Measurements from ENCODE around the gene AVP. TPM values are rescaled to one million over a fixed set of nuclear protein-coding genes. Genes with fewer than 3 reads are reported as not detected.

Gene AVP
- total and polyA plus RNA-seq, 9 of the 15 experiments (the other 6 are each of a cell fraction or from before 2014, with no cell fraction given), result not detected

DNA sequence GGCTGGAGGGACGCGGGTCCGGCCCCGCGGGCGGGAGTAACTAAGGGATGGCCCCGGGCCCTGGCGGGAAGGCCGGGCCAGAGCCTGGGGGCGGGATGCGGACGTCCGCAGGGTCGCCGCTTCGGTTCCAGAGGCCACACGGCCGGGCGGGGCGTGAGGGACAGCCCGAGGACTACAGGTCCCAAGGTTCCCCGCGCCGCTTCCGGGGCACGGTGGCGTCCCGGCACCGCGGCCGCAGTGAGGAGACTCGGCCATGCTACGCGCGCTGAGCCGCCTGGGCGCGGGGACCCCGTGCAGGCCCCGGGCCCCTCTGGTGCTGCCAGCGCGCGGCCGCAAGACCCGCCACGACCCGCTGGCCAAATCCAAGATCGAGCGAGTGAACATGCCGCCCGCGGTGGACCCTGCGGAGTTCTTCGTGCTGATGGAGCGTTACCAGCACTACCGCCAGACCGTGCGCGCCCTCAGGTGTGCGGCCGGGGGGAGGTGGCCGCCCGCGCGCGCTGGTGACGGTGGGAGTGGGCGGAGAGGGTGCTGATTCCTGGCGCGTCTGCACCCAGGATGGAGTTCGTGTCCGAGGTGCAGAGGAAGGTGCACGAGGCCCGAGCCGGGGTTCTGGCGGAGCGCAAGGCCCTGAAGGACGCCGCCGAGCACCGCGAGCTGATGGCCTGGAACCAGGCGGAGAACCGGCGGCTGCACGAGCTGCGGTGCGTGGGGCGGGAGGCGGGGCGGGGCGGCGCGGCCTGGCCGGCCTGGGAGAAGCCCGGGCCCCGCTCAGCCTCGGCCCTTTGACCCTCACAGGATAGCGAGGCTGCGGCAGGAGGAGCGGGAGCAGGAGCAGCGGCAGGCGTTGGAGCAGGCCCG, 38.5 kb downstream of the AVP start, which contains the start of gene MRPS26 (continued):
- TF ChIP-seq MED1 (CRISPR knock-in tag; IDR thresholded peaks at IDR 0.05; ENCODE audit: borderline replicate concordance), result no peak
- TF ChIP-seq, protein P1, sequence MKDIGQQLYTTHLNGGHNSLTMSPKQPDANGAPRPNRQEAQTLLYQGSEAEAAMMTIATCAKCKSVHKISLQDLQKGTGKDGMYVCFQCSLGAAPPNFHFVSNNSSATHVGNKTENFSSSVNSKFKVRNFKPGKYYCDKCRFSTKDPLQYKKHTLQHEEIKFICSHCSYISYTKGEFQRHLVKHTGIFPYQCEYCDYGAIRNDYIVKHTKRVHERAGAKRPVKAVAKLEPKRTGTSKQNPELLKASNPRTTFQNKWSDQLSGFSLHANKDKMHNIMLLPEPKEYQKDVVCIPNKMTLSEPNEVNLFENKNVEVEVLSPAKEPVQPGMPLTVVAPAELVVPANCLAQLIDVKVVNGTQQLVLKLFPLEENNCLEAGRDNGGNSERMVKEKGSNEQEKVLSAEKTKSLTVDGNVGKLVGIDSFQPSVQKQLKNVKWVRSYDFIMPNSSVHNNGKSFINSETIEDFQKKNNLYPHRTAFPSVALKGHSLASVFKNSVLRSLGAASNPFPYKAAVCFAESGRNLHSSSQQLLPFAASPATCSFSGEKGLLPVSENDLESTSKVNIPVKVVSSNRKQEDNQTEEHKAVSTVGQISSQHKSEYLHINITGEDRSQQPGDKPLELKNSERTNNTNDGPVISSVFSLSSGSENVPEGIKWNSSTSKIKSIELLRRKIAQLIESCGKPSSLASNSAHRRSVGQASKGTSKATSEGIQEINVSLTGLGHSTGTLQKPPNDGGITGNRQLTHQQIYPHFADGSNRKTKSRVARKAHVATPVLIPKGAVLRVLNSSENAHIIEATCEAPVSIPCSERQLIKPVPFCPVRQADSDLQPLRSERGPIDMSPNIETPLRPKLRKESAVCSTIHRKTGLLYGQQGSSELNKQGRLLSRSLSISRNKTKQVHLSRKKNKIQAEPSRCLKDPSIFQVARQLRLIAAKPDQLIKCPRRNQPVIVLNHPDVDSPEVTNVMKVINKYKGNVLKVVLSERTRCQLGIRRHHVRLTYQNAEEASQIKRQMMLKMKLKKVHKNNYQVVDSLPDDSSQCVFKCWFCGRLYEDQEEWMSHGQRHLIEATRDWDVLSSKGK (CRISPR knock-in tag; IDR thresholded peaks at IDR 0.05), result no peak
- TF ChIP-seq LEF1 (IDR thresholded peaks at IDR 0.05), result no peak
- TF ChIP-seq CCAR2 (IDR thresholded peaks at IDR 0.05; ENCODE audit: low read depth, low read length), result no peak
- TF ChIP-seq, protein P2, sequence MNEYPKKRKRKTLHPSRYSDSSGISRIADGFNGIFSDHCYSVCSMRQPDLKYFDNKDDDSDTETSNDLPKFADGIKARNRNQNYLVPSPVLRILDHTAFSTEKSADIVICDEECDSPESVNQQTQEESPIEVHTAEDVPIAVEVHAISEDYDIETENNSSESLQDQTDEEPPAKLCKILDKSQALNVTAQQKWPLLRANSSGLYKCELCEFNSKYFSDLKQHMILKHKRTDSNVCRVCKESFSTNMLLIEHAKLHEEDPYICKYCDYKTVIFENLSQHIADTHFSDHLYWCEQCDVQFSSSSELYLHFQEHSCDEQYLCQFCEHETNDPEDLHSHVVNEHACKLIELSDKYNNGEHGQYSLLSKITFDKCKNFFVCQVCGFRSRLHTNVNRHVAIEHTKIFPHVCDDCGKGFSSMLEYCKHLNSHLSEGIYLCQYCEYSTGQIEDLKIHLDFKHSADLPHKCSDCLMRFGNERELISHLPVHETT (CRISPR knock-in tag; conservative IDR thresholded peaks at IDR 0.05 in 1 of 2, IDR thresholded peaks at IDR 0.05 in 1 of 2), result peak in 1 of 2 experiments; percentile 82; a peak in 2 of 4 replicates
- no peak for TF ChIP-seq HDAC3 (IDR thresholded peaks at IDR 0.05; ENCODE audit: borderline replicate concordance, partially characterized antibody)
- no peak for TF ChIP-seq LARP7 (IDR thresholded peaks at IDR 0.05)
- TF ChIP-seq PRMT5 (CRISPR knock-in tag; IDR thresholded peaks at IDR 0.05), result no peak
- no peak for TF ChIP-seq BCOR (IDR thresholded peaks at IDR 0.05)
- TF ChIP-seq, protein P3, sequence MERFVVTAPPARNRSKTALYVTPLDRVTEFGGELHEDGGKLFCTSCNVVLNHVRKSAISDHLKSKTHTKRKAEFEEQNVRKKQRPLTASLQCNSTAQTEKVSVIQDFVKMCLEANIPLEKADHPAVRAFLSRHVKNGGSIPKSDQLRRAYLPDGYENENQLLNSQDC (CRISPR knock-in tag; IDR thresholded peaks at IDR 0.05), result no peak
- no peak for TF ChIP-seq MEF2D (tag; conservative IDR thresholded peaks at IDR 0.05; ENCODE audit: low read depth)
- 0 out of 2 replicates have a peak, but pooled peaks have one; percentile 19 for TF ChIP-seq BHLHE40 (IDR thresholded peaks at IDR 0.05; ENCODE audit: low read length)
- no peak for TF ChIP-seq SMAD1 (IDR thresholded peaks at IDR 0.05; ENCODE audit: low read depth, low read length, partially characterized antibody)
- no peak for TF ChIP-seq DDX20 (tag; IDR thresholded peaks at IDR 0.05; ENCODE audit: low read depth)
- TF ChIP-seq FIP1L1 (IDR thresholded peaks at IDR 0.05; ENCODE audit: low read depth, low read length, poor library complexity, severe bottlenecking), result peak; percentile 75
- TF ChIP-seq NEUROD1 (IDR thresholded peaks at IDR 0.05; ENCODE audit: borderline replicate concordance, low read depth, low read length, partially characterized antibody), result no peak
- no peak for TF ChIP-seq ZNF778 (CRISPR knock-in tag; IDR thresholded peaks at IDR 0.05)
- no peak for TF ChIP-seq ZNF551 (CRISPR knock-in tag; IDR thresholded peaks at IDR 0.05)
- peak; percentile 83 for TF ChIP-seq ZBTB1 (CRISPR knock-in tag; IDR thresholded peaks at IDR 0.05; ENCODE audit: borderline replicate concordance, low read depth)
- TF ChIP-seq PREB (CRISPR knock-in tag; IDR thresholded peaks at IDR 0.05), result no peak
- TF ChIP-seq TOE1 (IDR thresholded peaks at IDR 0.05; ENCODE audit: borderline replicate concordance), result 0 out of 2 replicates have a peak, but pooled peaks have one; percentile 9
- no peak for TF ChIP-seq TOE1 (CRISPR knock-in tag; IDR thresholded peaks at IDR 0.05; ENCODE audit: borderline replicate concordance, low read depth)

Data from K562 (cell line).